Left cardiac atrium (tissue), 4 donors: ENCODE results near the gene STAB2. TPM values are rescaled to one million over a fixed set of nuclear protein-coding genes. Genes with fewer than 3 reads are reported as not detected.

Source experiments
- ATAC-seq, 2 donors: fragments of 200-7000 bp; cut with Tn5 transposase; one replicate each; pipeline ENCODE4 v1.9.1; 2020; ENCODE audit warnings: mild to moderate bottlenecking in 2 of 2, moderate library complexity in 2 of 2
- DNase-seq: peaks from one replicate; pipeline ENCODE4 v3.0.0-alpha.2; 2020
- intact Hi-C, 2 donors: fragments of 100-400 bp; cut with DNase I; formaldehyde crosslinking; loops; one replicate each; pipeline versions ENCODE4 v1.14.1 to v1.15.1; 2022 to 2023
- total RNA-seq, 2 donors: library from RNA; stranded (reverse); fragmentation: NEBNext Ultra II Directional; extraction: Animal tissue kit (Norgen Biotek cat#: 25700); gene quantifications; one replicate each; pipeline ENCODE4 v1.2.1, GENCODE V29; 2021
- donor health status: DM: no; HTN: yes; CAD: no.
- donor health status: DM: no; HTN: yes; CAD: no; lungs with severe emphysema.
- donor health status: DM: yes; HTN: yes; CAD: no.
- donor health status: Dilated cardiomyopathy.

The STAB2 gene
- total RNA-seq, 2 donors from 2014 or later, result 0.18 to 0.91 TPM

DNA sequence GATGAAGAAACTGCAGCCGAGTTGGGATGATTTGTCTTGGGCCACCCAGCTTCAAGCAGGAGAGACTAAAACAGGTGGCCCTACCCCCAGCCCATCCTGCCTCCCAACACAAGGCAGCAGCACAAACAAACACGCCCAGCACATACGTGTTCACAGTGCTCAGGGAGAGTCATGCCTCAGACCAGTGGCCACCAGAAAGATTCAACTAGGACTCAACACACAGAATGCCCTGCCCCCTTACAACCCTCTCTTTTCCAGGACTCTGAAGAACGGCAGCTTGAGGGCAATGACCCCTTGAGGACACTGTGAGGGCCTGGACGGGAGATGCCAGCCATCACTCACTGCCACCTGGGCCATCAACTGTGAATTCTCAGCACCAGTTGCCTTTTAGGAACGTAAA is 179.0 kb downstream of the STAB2 start:
- ATAC-seq (no peak), DNase-seq (no peak)
- intact Hi-C loops, result no loop called here

DNA sequence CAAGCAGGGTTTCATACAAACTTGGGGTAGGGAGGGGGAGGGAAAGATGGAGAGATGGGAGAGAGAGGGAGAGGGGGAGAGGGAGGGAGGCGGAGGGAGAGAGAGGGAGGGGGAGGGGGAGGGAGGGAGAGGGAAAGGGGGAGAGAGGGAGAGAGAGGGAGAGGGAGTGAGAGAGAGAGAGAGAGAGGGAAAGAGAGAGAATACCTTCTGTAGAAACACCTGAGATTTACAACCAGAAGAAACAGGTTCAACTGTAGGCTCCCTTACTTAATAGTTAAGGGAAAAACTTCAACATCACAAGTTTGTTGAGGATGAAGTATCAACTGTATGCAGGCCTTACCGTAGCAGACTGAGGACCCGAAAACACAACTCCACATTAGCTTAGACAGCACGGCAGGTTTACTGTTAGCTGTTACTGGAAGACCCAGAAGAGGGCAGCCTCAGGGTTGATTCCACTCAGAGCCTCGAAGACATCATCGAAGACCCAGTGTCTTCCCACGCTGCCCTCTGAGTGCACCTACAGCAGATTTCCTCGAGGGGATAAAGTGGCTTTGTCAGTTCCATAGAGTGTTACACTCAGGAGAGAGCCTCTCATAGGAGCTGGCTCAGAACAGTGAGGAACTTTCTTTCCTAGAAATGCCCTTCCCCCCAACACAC is 181.5 kb downstream of the STAB2 start:
- ATAC-seq, result no peak
- intact Hi-C loops, result no loop called here
- DNase-seq, result no peak

DNA sequence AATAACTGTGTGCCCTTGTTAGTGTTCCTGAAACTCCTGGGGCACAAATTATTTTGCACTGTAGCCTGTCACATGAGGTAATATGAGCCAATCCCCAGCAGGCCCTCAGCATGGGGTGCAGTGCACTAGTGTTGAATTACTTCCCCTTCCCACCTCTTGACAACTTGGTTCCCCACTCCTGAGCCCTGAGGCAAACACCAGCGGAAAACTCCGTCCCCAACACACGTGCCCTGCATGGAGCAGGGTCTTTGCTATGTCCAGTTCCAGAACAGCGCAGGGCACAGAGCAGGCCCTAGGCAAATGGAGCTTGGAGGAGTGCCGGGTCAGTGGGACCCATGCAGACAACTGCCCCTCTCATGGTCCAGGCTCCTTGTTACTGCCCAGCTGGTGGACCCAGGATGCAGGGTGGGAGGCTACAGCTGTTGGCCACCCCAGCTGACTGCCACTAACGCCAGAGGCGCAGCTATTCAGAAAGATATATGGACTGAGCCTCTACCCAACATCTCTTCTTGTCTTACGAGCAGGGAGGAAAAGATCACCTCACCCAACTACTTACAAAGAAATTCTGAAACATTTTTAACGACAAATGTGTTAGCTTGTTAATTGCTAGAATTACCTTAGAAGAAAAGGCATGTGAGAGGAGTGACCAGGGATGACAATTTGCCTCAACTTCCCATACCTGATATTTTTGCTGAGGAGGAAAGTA is 182.3 kb downstream of the STAB2 start:
- ATAC-seq (no peak), DNase-seq (no peak)
- intact Hi-C loops, result no loop called here

DNA sequence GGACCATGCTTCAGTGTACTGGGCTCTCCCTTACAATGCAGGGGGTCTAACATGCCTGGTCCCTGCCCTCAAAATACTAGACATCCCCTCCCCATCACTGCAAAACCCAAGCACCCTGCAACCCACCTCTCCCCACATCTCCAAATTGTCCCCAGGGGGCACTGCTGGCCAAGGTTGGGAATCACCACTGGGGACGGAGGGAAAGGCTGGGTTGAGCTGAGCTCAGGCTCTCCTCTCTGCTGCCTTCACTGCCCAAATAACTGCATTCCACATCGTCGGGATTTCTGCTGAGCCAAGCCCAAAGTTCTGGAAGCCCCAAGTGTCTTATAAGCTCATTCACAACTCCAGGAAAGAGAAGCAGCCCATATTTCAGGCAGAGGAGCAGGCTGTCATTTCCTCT is 184.4 kb downstream of the STAB2 start:
- intact Hi-C loops, result loop anchor here in 1 of 2 donors (10.0 kb wide), 1 partner anchor 103 kb away; no protein-coding TSS in a partner anchor
- DNase-seq (peak; percentile 33), ATAC-seq (peak; percentile 59 to 66)

- ATAC-seq, result peak; percentile 12 to 23
- intact Hi-C loops, result loop anchor here in 1 of 2 donors (10.0 kb wide), 1 partner anchor 102 kb away; no protein-coding TSS in a partner anchor
- DNase-seq, result no peak
These were observed 185.5 kb downstream of the STAB2 start for GRCh38 chr12:103772367-103773108.

- DNase-seq (no peak), ATAC-seq (peak; percentile 27 to 47)
- intact Hi-C loops, result loop anchor here in 1 of 2 donors (10.0 kb wide), 1 partner anchor 101 kb away; no protein-coding TSS in a partner anchor
These were observed 186.2 kb downstream of the STAB2 start for GRCh38 chr12:103773109-103773910.

- DNase-seq (no peak), ATAC-seq (no peak)
- intact Hi-C loops, result loop anchor here in 1 of 2 donors (10.0 kb wide), 1 partner anchor 100 kb away; no protein-coding TSS in a partner anchor
These were observed 188.0 kb downstream of the STAB2 start for GRCh38 chr12:103774977-103775560.

GRCh38 chr12:103778781-103779180 is 191.7 kb downstream of the STAB2 start:
- intact Hi-C loops, result loop anchor here in 1 of 2 donors (10.0 kb wide), 1 partner anchor 96 kb away; no protein-coding TSS in a partner anchor
- DNase-seq (no peak), ATAC-seq (no peak)

DNA sequence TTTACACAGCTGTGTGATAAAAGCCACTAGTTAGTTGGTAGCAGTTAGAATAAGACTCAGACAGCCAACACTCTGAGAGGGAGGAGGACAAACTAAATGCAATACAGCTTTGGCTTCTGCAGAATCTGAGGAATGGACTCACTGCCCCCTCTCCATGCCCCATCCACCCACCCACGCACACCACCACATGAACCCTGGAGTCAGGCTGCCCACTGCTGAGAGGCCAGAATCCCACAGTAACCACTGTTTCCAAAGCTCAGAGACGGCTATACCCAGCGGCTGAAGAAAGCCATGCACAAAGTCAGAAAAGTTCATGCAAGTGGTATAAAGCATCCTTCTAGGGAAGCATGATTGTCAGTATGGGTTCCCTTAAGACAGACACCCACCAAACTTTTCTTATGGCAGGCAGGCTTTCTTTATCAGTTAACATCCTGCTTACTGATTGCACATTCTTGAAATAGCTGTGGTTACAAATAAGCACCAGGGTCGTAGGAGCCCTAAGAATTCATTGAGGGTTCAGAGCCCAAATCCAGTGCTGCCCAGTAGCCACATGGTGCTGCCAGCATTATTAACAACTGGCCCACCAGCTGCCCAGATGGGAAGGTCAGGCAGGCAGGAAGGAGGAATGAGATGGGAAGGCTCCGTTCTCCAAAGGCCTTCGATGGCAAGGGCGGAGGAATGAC is 192.5 kb downstream of the STAB2 start:
- no peak for ATAC-seq
- intact Hi-C loops, result loop anchor here in 1 of 2 donors (10.0 kb wide), 1 partner anchor 95 kb away; no protein-coding TSS in a partner anchor

GRCh38 chr12:103780093-103780440 is 193.0 kb downstream of the STAB2 start:
- ATAC-seq, result no peak

More for the DNA sequence above, 192.5 kb downstream of the STAB2 start:
- DNase-seq, result no peak

DNA sequence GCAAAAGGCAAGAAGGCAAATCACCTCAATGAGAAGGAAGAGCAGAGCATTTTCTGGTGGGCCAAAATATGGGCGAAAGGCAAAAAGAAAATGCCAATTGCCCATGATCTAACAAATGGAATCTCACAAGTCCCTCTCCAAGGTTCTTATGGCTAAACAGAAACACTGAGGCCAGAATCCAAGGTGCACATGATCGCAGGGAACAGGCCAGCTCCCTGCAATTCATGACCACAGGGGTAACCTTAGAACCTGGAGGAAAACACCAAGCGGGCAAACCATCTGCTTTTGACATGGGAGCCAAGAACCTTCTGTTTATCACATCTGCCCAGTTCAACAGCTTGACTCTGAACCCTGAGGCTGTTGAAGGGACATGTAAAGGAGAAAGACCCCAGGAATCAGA is 193.9 kb downstream of the STAB2 start:
- intact Hi-C loops, result no loop called here
- no peak for ATAC-seq
- DNase-seq, result no peak

More at GRCh38 chr12:103780093-103780440, 193.0 kb downstream of the STAB2 start:
- no peak for DNase-seq
- intact Hi-C loops, result no loop called here

- DNase-seq (no peak), ATAC-seq (no peak)
- intact Hi-C loops, result no loop called here
These were observed 195.3 kb downstream of the STAB2 start for GRCh38 chr12:103782399-103782798.

DNA sequence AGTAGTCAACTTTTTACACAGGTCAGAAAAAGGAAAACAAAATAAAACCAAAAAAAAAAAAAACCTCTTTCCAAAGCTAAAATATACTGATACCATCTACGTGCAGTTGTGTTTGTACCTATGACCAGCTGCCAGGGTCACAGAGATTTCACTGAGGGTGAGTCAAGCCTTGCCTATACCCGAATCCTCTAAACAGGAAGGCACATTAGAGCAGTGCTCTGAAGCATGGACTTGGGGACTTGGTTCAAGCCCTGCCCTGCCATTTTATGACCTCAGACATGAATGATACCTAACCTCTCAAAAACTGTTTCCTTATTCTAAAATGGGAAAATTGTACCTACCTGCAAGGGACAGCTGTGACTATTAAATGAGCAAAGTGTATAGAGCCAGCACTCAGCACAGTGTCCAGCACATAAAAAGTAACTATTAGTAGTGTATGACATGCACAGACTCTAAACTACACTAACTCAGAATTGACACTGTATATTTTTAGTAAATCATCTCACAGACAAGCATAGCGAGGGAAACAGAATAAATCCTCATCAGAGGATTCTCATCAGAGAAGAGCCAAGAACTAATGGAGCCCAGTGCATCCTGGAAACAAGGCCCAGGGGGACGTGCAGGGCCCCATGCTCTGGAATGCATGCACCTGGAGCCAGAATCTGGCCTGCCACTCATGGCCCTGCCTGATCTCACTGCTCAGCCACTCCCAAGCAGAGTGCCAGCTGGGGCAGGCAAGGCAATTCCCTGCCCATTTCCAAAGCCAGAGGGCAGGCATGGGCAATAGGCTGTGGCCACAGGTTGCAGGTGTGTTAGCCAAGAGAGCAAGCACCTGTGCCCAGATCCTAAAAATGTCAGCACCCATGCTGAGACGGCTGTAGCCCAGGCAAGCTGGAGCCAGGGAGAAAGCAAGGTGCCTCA is 196.9 kb downstream of the STAB2 start:
- ATAC-seq (peak; percentile 23 to 34), DNase-seq (no peak)
- intact Hi-C loops, result no loop called here

- no peak for ATAC-seq
- DNase-seq, result no peak
- intact Hi-C loops, result no loop called here
These were observed 198.4 kb downstream of the STAB2 start for GRCh38 chr12:103785243-103786031.

GRCh38 chr12:103786201-103786600 is 199.1 kb downstream of the STAB2 start:
- ATAC-seq (no peak), DNase-seq (no peak)
- intact Hi-C loops, result no loop called here

- ATAC-seq, result no peak
- intact Hi-C loops, result no loop called here
- DNase-seq, result no peak
These were observed 204.4 kb downstream of the STAB2 start for GRCh38 chr12:103791350-103791920.
